Measurements from ENCODE around the gene SDHB.

DNA sequence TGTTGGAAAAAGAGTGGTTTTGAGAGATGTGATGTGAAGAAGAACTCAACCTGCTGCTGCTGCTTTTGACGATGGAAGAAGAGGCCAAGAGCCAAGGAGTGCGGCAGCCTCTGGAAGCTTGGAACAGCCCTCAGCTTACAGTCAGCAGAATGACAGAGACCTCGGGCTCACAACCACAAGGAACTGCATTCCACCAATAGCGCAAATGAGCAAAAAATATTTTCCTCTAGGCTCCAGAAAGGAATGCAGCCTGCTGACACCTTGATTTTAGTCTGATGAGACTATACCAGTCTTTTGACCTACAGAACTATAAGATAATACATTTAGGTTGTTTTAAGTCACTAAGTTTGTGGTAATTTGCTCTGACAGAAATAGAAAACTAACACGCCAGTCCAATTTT lies 10.2 kb downstream of the SDHB start:
- TF ChIP-seq, protein P1, sequence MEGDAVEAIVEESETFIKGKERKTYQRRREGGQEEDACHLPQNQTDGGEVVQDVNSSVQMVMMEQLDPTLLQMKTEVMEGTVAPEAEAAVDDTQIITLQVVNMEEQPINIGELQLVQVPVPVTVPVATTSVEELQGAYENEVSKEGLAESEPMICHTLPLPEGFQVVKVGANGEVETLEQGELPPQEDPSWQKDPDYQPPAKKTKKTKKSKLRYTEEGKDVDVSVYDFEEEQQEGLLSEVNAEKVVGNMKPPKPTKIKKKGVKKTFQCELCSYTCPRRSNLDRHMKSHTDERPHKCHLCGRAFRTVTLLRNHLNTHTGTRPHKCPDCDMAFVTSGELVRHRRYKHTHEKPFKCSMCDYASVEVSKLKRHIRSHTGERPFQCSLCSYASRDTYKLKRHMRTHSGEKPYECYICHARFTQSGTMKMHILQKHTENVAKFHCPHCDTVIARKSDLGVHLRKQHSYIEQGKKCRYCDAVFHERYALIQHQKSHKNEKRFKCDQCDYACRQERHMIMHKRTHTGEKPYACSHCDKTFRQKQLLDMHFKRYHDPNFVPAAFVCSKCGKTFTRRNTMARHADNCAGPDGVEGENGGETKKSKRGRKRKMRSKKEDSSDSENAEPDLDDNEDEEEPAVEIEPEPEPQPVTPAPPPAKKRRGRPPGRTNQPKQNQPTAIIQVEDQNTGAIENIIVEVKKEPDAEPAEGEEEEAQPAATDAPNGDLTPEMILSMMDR (IDR thresholded peaks at IDR 0.05), result no peak
- no peak for TF ChIP-seq POLR2A (IDR thresholded peaks at IDR 0.05)

Measured in body of pancreas (tissue), 4 donors.